Measurements from ENCODE around the gene VPS37C.

Gene VPS37C

GRCh38 chr11:61151545-61152252, 9.5 kb downstream of the VPS37C start:
- H3K4me3 ChIP-seq (ENCODE audit: low read length), result no peak overlapping the region
- no peaks in the 10 kb centered on the region for H3K9me3 ChIP-seq (ENCODE audit: control insufficient read depth, low read depth, low read length)
- no peaks in the 10 kb centered on the region for H3K27me3 ChIP-seq (ENCODE audit: control insufficient read depth, insufficient read depth, low read length)
- no peak overlapping the region for H3K9ac ChIP-seq (ENCODE audit: low read length)
- no peaks in the 10 kb centered on the region for H3K36me3 ChIP-seq (ENCODE audit: control insufficient read depth, low read depth, low read length)
- peaks cover 28% of the 10 kb centered on the region for H3K4me1 ChIP-seq (ENCODE audit: control insufficient read depth, low read depth, low read length)
- H3K27ac ChIP-seq (ENCODE audit: low read length), result no peak overlapping the region

GRCh38 chr11:61150706-61151544, 10.3 kb downstream of the VPS37C start:
- H3K27ac ChIP-seq (ENCODE audit: low read length), result no peak overlapping the region
- no peak overlapping the region for H3K4me3 ChIP-seq (ENCODE audit: low read length)
- no peaks in the 10 kb centered on the region for H3K9me3 ChIP-seq (ENCODE audit: control insufficient read depth, low read depth, low read length)
- H3K9ac ChIP-seq (ENCODE audit: low read length), result no peak overlapping the region
- no peaks in the 10 kb centered on the region for H3K27me3 ChIP-seq (ENCODE audit: control insufficient read depth, insufficient read depth, low read length)
- H3K4me1 ChIP-seq (ENCODE audit: control insufficient read depth, low read depth, low read length), result peaks cover 28% of the 10 kb centered on the region
- H3K36me3 ChIP-seq (ENCODE audit: control insufficient read depth, low read depth, low read length), result no peaks in the 10 kb centered on the region

GRCh38 chr11:61149624-61150615, 11.3 kb downstream of the VPS37C start:
- H3K9ac ChIP-seq (ENCODE audit: low read length), result no peak overlapping the region
- no peaks in the 10 kb centered on the region for H3K27me3 ChIP-seq (ENCODE audit: control insufficient read depth, insufficient read depth, low read length)
- H3K9me3 ChIP-seq (ENCODE audit: control insufficient read depth, low read depth, low read length), result no peaks in the 10 kb centered on the region
- peaks cover 28% of the 10 kb centered on the region for H3K4me1 ChIP-seq (ENCODE audit: control insufficient read depth, low read depth, low read length)
- no peak overlapping the region for H3K27ac ChIP-seq (ENCODE audit: low read length)
- H3K36me3 ChIP-seq (ENCODE audit: control insufficient read depth, low read depth, low read length), result no peaks in the 10 kb centered on the region
- no peak overlapping the region for H3K4me3 ChIP-seq (ENCODE audit: low read length)

GRCh38 chr11:61147791-61148620, 13.2 kb downstream of the VPS37C start:
- H3K4me1 ChIP-seq (ENCODE audit: control insufficient read depth, low read depth, low read length), result peaks cover 28% of the 10 kb centered on the region

GRCh38 chr11:61147271-61147670, 14.0 kb downstream of the VPS37C start:
- H3K27ac ChIP-seq (ENCODE audit: low read length), result no peak overlapping the region
- H3K36me3 ChIP-seq (ENCODE audit: control insufficient read depth, low read depth, low read length), result no peaks in the 10 kb centered on the region
- H3K4me3 ChIP-seq (ENCODE audit: low read length), result no peak overlapping the region
- H3K4me1 ChIP-seq (ENCODE audit: control insufficient read depth, low read depth, low read length), result peaks cover 28% of the 10 kb centered on the region
- H3K9ac ChIP-seq (ENCODE audit: low read length), result no peak overlapping the region
- no peaks in the 10 kb centered on the region for H3K9me3 ChIP-seq (ENCODE audit: control insufficient read depth, low read depth, low read length)
- H3K27me3 ChIP-seq (ENCODE audit: control insufficient read depth, insufficient read depth, low read length), result no peaks in the 10 kb centered on the region

More at GRCh38 chr11:61147791-61148620, 13.2 kb downstream of the VPS37C start:
- Histone ChIP-seq H3K27ac (ENCODE audit: low read length) (no peak overlapping the region), H3K9ac (ENCODE audit: low read length) (no peak overlapping the region), H3K9me3 (ENCODE audit: control insufficient read depth, low read depth, low read length) (no peaks in the 10 kb centered on the region), H3K36me3 (ENCODE audit: control insufficient read depth, low read depth, low read length) (no peaks in the 10 kb centered on the region), H3K4me3 (ENCODE audit: low read length) (no peak overlapping the region), H3K27me3 (ENCODE audit: control insufficient read depth, insufficient read depth, low read length) (no peaks in the 10 kb centered on the region)

GRCh38 chr11:61146416-61146815, 14.8 kb downstream of the VPS37C start:
- Histone ChIP-seq H3K4me1 (ENCODE audit: control insufficient read depth, low read depth, low read length) (peaks cover 26% of the 10 kb centered on the region), H3K9me3 (ENCODE audit: control insufficient read depth, low read depth, low read length) (no peaks in the 10 kb centered on the region), H3K27me3 (ENCODE audit: control insufficient read depth, insufficient read depth, low read length) (no peaks in the 10 kb centered on the region), H3K9ac (ENCODE audit: low read length) (no peak overlapping the region), H3K4me3 (ENCODE audit: low read length) (no peak overlapping the region), H3K27ac (ENCODE audit: low read length) (no peak overlapping the region), H3K36me3 (ENCODE audit: control insufficient read depth, low read depth, low read length) (no peaks in the 10 kb centered on the region)

GRCh38 chr11:61145228-61146005, 15.8 kb downstream of the VPS37C start:
- Histone ChIP-seq H3K27ac (ENCODE audit: low read length) (no peak overlapping the region), H3K9ac (ENCODE audit: low read length) (no peak overlapping the region), H3K9me3 (ENCODE audit: control insufficient read depth, low read depth, low read length) (no peaks in the 10 kb centered on the region), H3K27me3 (ENCODE audit: control insufficient read depth, insufficient read depth, low read length) (no peaks in the 10 kb centered on the region), H3K4me1 (ENCODE audit: control insufficient read depth, low read depth, low read length) (peaks cover 16% of the 10 kb centered on the region), H3K4me3 (ENCODE audit: low read length) (no peak overlapping the region), H3K36me3 (ENCODE audit: control insufficient read depth, low read depth, low read length) (no peaks in the 10 kb centered on the region)

- H3K4me3 ChIP-seq (ENCODE audit: low read length), result no peak overlapping the region
- H3K27ac ChIP-seq (ENCODE audit: low read length), result no peak overlapping the region
Observed at GRCh38 chr11:61144511-61145179, 16.6 kb downstream of the VPS37C start.

GRCh38 chr11:61142424-61142823, 18.8 kb downstream of the VPS37C start:
- H3K4me1 ChIP-seq (ENCODE audit: control insufficient read depth, low read depth, low read length), result no peaks in the 10 kb centered on the region
- H3K9ac ChIP-seq (ENCODE audit: low read length), result no peak overlapping the region
- H3K27me3 ChIP-seq (ENCODE audit: control insufficient read depth, insufficient read depth, low read length), result no peaks in the 10 kb centered on the region
- H3K4me3 ChIP-seq (ENCODE audit: low read length), result no peak overlapping the region
- no peak overlapping the region for H3K27ac ChIP-seq (ENCODE audit: low read length)
- H3K9me3 ChIP-seq (ENCODE audit: control insufficient read depth, low read depth, low read length), result no peaks in the 10 kb centered on the region
- no peaks in the 10 kb centered on the region for H3K36me3 ChIP-seq (ENCODE audit: control insufficient read depth, low read depth, low read length)

More at GRCh38 chr11:61144511-61145179, 16.6 kb downstream of the VPS37C start:
- Histone ChIP-seq H3K4me1 (ENCODE audit: control insufficient read depth, low read depth, low read length) (peaks cover 9% of the 10 kb centered on the region), H3K9ac (ENCODE audit: low read length) (no peak overlapping the region), H3K27me3 (ENCODE audit: control insufficient read depth, insufficient read depth, low read length) (no peaks in the 10 kb centered on the region), H3K36me3 (ENCODE audit: control insufficient read depth, low read depth, low read length) (no peaks in the 10 kb centered on the region), H3K9me3 (ENCODE audit: control insufficient read depth, low read depth, low read length) (no peaks in the 10 kb centered on the region)

- Histone ChIP-seq H3K9ac (ENCODE audit: low read length) (no peak overlapping the region), H3K4me1 (ENCODE audit: control insufficient read depth, low read depth, low read length) (no peaks in the 10 kb centered on the region), H3K9me3 (ENCODE audit: control insufficient read depth, low read depth, low read length) (no peaks in the 10 kb centered on the region), H3K36me3 (ENCODE audit: control insufficient read depth, low read depth, low read length) (no peaks in the 10 kb centered on the region), H3K4me3 (ENCODE audit: low read length) (no peak overlapping the region), H3K27ac (ENCODE audit: low read length) (no peak overlapping the region), H3K27me3 (ENCODE audit: control insufficient read depth, insufficient read depth, low read length) (no peaks in the 10 kb centered on the region)
Observed at GRCh38 chr11:61141601-61142028, 19.6 kb downstream of the VPS37C start.

All from iPS-18a (cell line).